ENCODE data around the gene ATG4D.
A peak's percentile ranks its signal among the peaks of the same experiment; 100 is the strongest.
"Not testable (repeated sequence)": the region's sequence is repeated elsewhere in the genome, so short reads cannot be mapped to it uniquely, and the experiment has no call there.

The ATG4D gene

DNA sequence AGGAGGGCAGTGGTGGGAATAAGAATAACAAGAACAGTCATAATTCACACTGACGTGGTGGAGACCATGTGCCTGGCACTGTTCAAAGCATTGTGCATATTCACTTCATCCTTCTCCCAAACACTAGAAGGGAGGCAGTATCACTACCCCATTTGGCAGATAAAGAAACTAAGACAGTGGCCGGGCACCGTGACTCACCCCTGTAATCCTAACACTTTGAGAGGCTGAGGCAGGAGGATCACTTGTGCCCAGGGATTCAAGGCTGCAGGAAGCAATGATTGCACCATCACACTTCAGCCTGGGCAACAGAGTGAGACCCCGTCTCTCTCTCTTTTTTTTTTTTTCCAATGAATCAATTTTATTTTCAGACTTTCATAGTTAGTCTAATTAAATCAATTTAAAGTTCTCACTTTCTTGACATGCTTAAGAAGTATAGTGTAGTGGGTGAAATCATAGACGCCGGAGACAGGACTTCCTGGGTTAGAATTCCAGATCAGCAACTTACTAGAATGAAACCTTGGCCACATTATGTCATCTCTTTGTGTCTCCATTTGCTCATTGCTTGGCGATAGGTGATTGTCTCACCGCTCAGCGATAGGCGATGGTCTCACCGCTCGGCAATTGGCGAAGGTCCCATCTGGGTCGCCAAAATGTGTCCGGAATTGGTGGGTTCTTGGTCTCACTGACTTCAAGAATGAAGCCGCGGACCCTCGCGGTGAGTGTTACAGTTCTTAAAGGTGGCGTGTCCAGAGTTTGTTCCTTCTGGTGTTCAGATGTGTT, 5.3 kb upstream of the ATG4D start:
- peaks cover 37% of the 10 kb centered on the region for H3K27me3 ChIP-seq (ENCODE audit: control insufficient read depth, low read length)
- TF ChIP-seq CTCF (IDR thresholded peaks at IDR 0.05; ENCODE audit: low read depth, low read length, poor library complexity, severe bottlenecking) (no peak), EZH2phosphoT487 (IDR thresholded peaks at IDR 0.05; ENCODE audit: borderline replicate concordance, low read length) (no peak)
- no peak overlapping the region for H3K4me2 ChIP-seq (ENCODE audit: low read length)
- H3K79me2 ChIP-seq (ENCODE audit: control insufficient read depth, low read length) = no peaks in the 10 kb centered on the region
- no peaks in the 10 kb centered on the region for H3K9me2 ChIP-seq (replicated peaks; ENCODE audit: control insufficient read depth, low read length)
- H3K36me3 ChIP-seq (ENCODE audit: control insufficient read depth, low read length) = no peaks in the 10 kb centered on the region
- H3K27ac ChIP-seq (ENCODE audit: low read depth, low read length) = no peak overlapping the region
- H4K20me1 ChIP-seq (ENCODE audit: control insufficient read depth, insufficient read depth, low read depth, low read length) = no peaks in the 10 kb centered on the region
- H3F3A ChIP-seq (ENCODE audit: control insufficient read depth, insufficient read depth) = peaks cover 11% of the 10 kb centered on the region
- H3K4me3 ChIP-seq (ENCODE audit: low read length) = no peak overlapping the region
- H3K4me1 ChIP-seq (ENCODE audit: control insufficient read depth, low read length) = peaks cover 7% of the 10 kb centered on the region
- no peaks in the 10 kb centered on the region for H3K9me3 ChIP-seq (ENCODE audit: control insufficient read depth, insufficient read depth, low read length)

GRCh38 chr19:10539016-10539415, 4.7 kb upstream of the ATG4D start:
- H3K27ac ChIP-seq (ENCODE audit: low read depth, low read length); H3K9me3 ChIP-seq (ENCODE audit: control insufficient read depth, insufficient read depth, low read length); H4K20me1 ChIP-seq (ENCODE audit: control insufficient read depth, insufficient read depth, low read depth, low read length); H3K4me3 ChIP-seq (ENCODE audit: low read length); H3K9me2 ChIP-seq (replicated peaks; ENCODE audit: control insufficient read depth, low read length); H3K4me1 ChIP-seq (ENCODE audit: control insufficient read depth, low read length); H3K36me3 ChIP-seq (ENCODE audit: control insufficient read depth, low read length); H3K4me2 ChIP-seq (ENCODE audit: low read length); H3K79me2 ChIP-seq (ENCODE audit: control insufficient read depth, low read length): not testable (repeated sequence)
- Histone ChIP-seq H3K27me3 (ENCODE audit: control insufficient read depth, low read length) (peaks cover 34% of the 10 kb centered on the region), H3F3A (ENCODE audit: control insufficient read depth, insufficient read depth) (peaks cover 11% of the 10 kb centered on the region)

- peak overlapping the region; percentile 96 for H3K4me3 ChIP-seq (ENCODE audit: low read length)
Measured at GRCh38 chr19:10543059-10543419, 665 bp upstream of the ATG4D start.

More at GRCh38 chr19:10543059-10543419, 665 bp upstream of the ATG4D start:
- peak overlapping the region; percentile 96 for H3K4me2 ChIP-seq (ENCODE audit: low read length)
- TF ChIP-seq CTCF (IDR thresholded peaks at IDR 0.05; ENCODE audit: low read depth, low read length, poor library complexity, severe bottlenecking) = no peak
- no peak for TF ChIP-seq EZH2phosphoT487 (IDR thresholded peaks at IDR 0.05; ENCODE audit: borderline replicate concordance, low read length)
- H3K36me3 ChIP-seq (ENCODE audit: control insufficient read depth, low read length) = peaks cover 21% of the 10 kb centered on the region
- H3K27ac ChIP-seq (ENCODE audit: low read depth, low read length) = no peak overlapping the region
- H3K79me2 ChIP-seq (ENCODE audit: control insufficient read depth, low read length) = peaks cover 24% of the 10 kb centered on the region
- H3K9me2 ChIP-seq (replicated peaks; ENCODE audit: control insufficient read depth, low read length) = no peaks in the 10 kb centered on the region
- H4K20me1 ChIP-seq (ENCODE audit: control insufficient read depth, insufficient read depth, low read depth, low read length) = peaks cover 4% of the 10 kb centered on the region; the same call in 1 of the 2 replicates
- H3K9me3 ChIP-seq (ENCODE audit: control insufficient read depth, insufficient read depth, low read length) = no peaks in the 10 kb centered on the region
- peaks cover 18% of the 10 kb centered on the region for H3K4me1 ChIP-seq (ENCODE audit: control insufficient read depth, low read length)
- H3F3A ChIP-seq (ENCODE audit: control insufficient read depth, insufficient read depth) = peaks cover 11% of the 10 kb centered on the region
- peaks cover 19% of the 10 kb centered on the region for H3K27me3 ChIP-seq (ENCODE audit: control insufficient read depth, low read length)

All from DOHH2 (cell line).